GM19324 (cell line): Measurements from ENCODE around the gene PDGFD.

Experiments
- ATAC-seq: cut with Tn5 transposase; IDR thresholded peaks from one replicate; pipeline ENCODE4 v1.9.1; 2021; ENCODE audit warnings: mild to moderate bottlenecking, moderate library complexity; ENCODE audit not compliant: unreplicated experiment, low FRiP score

Gene PDGFD

GRCh38 chr11:104095791-104096190 is 68.2 kb downstream of the PDGFD start:
- no peak for ATAC-seq

- ATAC-seq: no peak
These were observed 69.4 kb downstream of the PDGFD start for GRCh38 chr11:104094576-104094975.

- ATAC-seq: no peak
These were observed 70.3 kb downstream of the PDGFD start for GRCh38 chr11:104093426-104094280.

GRCh38 chr11:104092744-104093143 is 71.2 kb downstream of the PDGFD start:
- ATAC-seq: no peak

- no peak for ATAC-seq
These were observed 72.5 kb downstream of the PDGFD start for GRCh38 chr11:104091281-104092096.

- ATAC-seq: no peak
These were observed 73.2 kb downstream of the PDGFD start for GRCh38 chr11:104090767-104091166.

GRCh38 chr11:104089481-104089880 is 74.5 kb downstream of the PDGFD start:
- no peak for ATAC-seq

GRCh38 chr11:104086621-104087020 is 77.3 kb downstream of the PDGFD start:
- ATAC-seq: no peak

GRCh38 chr11:104078995-104079394 is 85.0 kb downstream of the PDGFD start:
- ATAC-seq: no peak

GRCh38 chr11:104078245-104078644 is 85.7 kb downstream of the PDGFD start:
- no peak for ATAC-seq

GRCh38 chr11:104076455-104076854 is 87.5 kb downstream of the PDGFD start:
- ATAC-seq: no peak

- no peak for ATAC-seq
These were observed 88.2 kb downstream of the PDGFD start for GRCh38 chr11:104075706-104076105.

- ATAC-seq: no peak
These were observed 88.9 kb downstream of the PDGFD start for GRCh38 chr11:104075091-104075490.

GRCh38 chr11:104073950-104074705 is 89.8 kb downstream of the PDGFD start:
- ATAC-seq: peak; percentile 81

- no peak for ATAC-seq
These were observed 96.4 kb downstream of the PDGFD start for GRCh38 chr11:104067534-104067933.

GRCh38 chr11:104064034-104064630 is 99.8 kb downstream of the PDGFD start:
- ATAC-seq: no peak

GRCh38 chr11:104061853-104062521 is 102.0 kb downstream of the PDGFD start:
- ATAC-seq: no peak

- ATAC-seq: peak; percentile 79
These were observed 103.1 kb downstream of the PDGFD start for GRCh38 chr11:104060820-104061219.

GRCh38 chr11:104060004-104060794 is 103.7 kb downstream of the PDGFD start:
- no peak for ATAC-seq
